Stomach (tissue), 4 donors: ENCODE measurements around the gene SCFD2.

Source experiments
- CTCF ChIP-seq, 7 experiments: fragments of 450-650 bp in 4 of 7; fragments of 200-600 bp in 3 of 7; sonication (generic) in 3 of 7; IDR thresholded peaks; one replicate each; pipeline ENCODE4 v1.5.1; 2016 to 2019; ENCODE audit warnings: antibody characterized with exemption in 7 of 7, control low read depth in 2 of 7, mild to moderate bottlenecking in 1 of 7
- EP300 ChIP-seq: sonication (generic); formaldehyde crosslinking; IDR thresholded peaks from one replicate; pipeline ENCODE4 v1.6.1; 2017; ENCODE audit warnings: antibody characterized with exemption

- TF ChIP-seq EP300 (no peak), CTCF (IDR thresholded peaks at IDR 0.05) (no peak)
Observed at GRCh38 chr4:53013873-53014775, 351.7 kb downstream of the SCFD2 start.
